ENCODE data around the gene GOLPH3.
A peak's percentile ranks its signal among the peaks of the same experiment; 100 is the strongest.

The GOLPH3 gene

DNA sequence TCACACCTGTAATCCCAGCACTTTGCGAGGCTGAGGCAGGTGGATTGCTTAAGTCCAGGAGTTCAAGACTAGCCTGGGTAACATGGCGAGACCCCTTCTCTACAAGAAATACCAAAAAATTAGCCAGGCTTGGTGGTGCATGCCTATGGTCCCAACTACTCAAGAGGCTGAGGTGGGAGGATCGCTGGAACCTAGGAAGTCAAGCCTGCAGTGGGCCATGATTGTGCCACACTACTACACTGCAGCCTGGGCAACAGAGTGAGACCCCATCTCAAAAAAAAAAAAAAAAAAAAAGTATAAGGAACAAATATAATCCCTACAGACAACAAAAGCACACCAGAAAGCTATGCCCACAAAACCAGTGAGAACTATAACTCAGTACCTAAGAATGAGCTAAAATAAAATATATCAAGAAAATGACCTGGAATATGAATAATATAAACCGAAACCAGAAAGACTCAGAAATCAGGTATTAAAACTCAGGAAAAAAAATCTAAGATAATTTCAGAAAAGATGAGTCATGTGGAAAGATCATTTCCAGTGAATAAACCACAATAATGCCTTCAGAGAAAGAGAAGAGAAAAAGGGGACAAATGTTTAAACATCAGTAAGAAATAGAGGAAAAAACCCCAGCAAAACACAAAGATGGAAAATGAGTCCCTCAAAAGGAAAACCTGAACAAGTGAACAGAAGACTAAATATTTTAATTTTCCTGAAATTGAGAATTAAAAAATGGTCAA, 57.4 kb downstream of the GOLPH3 start:
- no peak for DNase-seq (ENCODE audit: low read depth)
- TF ChIP-seq, protein P1, sequence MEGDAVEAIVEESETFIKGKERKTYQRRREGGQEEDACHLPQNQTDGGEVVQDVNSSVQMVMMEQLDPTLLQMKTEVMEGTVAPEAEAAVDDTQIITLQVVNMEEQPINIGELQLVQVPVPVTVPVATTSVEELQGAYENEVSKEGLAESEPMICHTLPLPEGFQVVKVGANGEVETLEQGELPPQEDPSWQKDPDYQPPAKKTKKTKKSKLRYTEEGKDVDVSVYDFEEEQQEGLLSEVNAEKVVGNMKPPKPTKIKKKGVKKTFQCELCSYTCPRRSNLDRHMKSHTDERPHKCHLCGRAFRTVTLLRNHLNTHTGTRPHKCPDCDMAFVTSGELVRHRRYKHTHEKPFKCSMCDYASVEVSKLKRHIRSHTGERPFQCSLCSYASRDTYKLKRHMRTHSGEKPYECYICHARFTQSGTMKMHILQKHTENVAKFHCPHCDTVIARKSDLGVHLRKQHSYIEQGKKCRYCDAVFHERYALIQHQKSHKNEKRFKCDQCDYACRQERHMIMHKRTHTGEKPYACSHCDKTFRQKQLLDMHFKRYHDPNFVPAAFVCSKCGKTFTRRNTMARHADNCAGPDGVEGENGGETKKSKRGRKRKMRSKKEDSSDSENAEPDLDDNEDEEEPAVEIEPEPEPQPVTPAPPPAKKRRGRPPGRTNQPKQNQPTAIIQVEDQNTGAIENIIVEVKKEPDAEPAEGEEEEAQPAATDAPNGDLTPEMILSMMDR (IDR thresholded peaks at IDR 0.05; ENCODE audit: control insufficient read depth, extremely low read depth, insufficient read depth), result no peak

DNA sequence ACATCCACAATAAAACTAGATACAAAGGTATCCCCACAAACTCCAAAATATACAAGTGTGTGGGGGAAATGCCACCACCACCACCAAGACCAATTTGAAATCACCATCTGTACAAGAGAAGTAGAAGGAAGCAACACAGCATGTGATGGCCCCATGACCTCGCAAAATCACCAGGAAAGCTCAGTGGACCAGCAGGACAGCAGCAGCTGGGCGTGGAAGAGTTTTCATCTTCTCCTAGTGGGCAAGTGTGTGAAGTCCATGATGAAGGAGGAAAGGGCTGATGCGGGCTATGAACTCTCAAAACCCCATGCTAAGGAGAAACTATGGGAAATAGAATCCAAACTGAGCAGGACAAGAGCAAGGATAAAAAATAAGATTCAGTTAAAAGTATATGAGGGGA, 58.1 kb downstream of the GOLPH3 start:
- TF ChIP-seq, protein P1 (IDR thresholded peaks at IDR 0.05; ENCODE audit: control insufficient read depth, extremely low read depth, insufficient read depth), result no peak
- no peak for DNase-seq (ENCODE audit: low read depth)

More for the DNA sequence above, 57.4 kb downstream of the GOLPH3 start:
- H3K4me3 ChIP-seq (ENCODE audit: low read depth, low read length), result no peak overlapping the region

DNA sequence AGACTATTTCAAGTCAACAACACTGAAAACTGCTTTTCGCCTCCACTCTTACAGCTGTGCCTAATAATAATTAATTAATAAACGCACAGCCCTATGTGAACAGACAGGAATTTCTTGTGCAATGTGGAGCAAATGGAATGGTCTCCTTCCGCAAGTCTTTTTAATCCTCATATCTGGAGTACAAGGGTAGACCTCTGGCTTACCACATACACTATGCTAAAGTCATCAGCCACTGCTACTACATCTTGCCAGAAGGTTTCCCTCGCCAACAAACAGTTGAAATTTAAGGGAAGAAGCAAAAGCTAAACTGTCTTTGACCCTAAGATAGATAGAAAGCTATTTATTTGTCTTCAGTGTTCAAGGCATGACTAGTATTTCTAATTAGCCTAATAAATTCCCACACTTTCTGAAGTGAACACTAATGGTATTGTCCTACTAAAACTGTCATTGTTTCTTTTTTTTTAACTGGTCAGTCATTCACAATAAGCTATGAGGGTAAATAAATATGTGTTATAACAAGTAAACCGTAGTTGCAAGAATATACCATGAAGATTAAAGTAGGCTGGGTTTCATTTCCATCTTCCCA, 63.9 kb downstream of the GOLPH3 start:
- DNase-seq (ENCODE audit: low read depth), result no peak
- no peak overlapping the region for H3K4me3 ChIP-seq (ENCODE audit: low read depth, low read length)
- TF ChIP-seq, protein P1 (IDR thresholded peaks at IDR 0.05; ENCODE audit: control insufficient read depth, extremely low read depth, insufficient read depth), result no peak

More for the DNA sequence above, 58.1 kb downstream of the GOLPH3 start:
- H3K4me3 ChIP-seq (ENCODE audit: low read depth, low read length), result no peak overlapping the region

DNA sequence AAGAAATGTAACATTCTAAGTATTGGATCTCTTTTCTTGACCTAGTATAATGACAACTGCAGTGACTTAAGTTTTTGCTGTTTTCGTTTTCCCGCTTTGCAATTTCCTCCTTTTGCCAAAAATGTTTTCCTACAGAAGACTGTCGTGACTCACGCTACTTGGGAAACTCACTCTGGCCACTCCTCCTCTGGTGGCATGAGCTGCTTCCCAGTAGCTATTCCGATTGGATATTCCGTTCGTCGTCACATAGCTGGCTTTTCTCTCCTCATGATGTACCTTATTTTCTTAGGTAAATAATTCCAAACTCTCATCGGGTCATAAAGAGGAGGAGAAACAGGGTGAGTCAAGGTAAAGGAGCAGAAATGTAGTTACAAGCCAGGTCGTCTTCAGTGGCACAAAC, 64.9 kb downstream of the GOLPH3 start:
- peak; percentile 58 for DNase-seq (ENCODE audit: low read depth)

DNA sequence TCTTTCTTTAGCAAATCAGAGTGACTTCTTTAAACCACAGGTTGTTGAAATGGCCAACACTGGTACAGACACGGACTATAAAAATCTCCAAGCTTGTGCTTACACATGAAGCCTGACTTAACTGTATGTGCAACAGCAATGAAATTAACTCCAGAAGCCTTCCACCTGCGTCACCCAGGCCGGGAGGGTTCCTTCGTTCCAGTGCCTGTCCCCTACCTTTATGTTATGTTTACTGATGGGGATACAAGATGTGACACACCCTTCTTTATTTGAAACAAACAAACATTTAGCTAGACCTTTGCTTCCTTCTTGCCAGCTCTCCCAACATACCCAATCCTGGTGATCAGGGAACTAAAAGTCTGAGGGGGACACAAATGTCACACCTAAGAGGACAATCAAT, 66.0 kb downstream of the GOLPH3 start:
- TF ChIP-seq, protein P1 (IDR thresholded peaks at IDR 0.05; ENCODE audit: control insufficient read depth, extremely low read depth, insufficient read depth), result no peak
- peak; percentile 38 for DNase-seq (ENCODE audit: low read depth)
- H3K4me3 ChIP-seq (ENCODE audit: low read depth, low read length), result no peak overlapping the region

More for the DNA sequence above, 64.9 kb downstream of the GOLPH3 start:
- no peak overlapping the region for H3K4me3 ChIP-seq (ENCODE audit: low read depth, low read length)
- TF ChIP-seq, protein P1 (IDR thresholded peaks at IDR 0.05; ENCODE audit: control insufficient read depth, extremely low read depth, insufficient read depth), result no peak

DNA sequence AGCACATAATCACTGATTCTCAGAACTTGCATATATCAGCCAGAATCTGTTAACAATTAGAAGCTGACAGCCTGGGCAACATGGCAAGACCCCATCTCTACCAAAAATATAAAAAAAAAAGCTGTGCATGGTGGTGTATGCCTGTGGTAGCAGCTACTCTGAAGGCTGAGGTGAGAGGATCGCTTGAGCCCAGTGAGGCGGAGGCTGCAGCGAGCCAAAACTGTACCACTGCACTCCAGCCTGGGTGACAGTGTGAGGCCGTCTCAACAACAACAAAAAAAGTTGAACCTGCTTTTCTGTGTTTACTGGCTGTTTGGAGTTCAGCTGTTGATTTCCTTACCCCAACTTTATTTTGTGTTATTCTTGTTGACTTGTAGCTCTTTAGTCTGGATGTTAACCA, 66.8 kb downstream of the GOLPH3 start:
- H3K4me3 ChIP-seq (ENCODE audit: low read depth, low read length), result no peak overlapping the region
- no peak for DNase-seq (ENCODE audit: low read depth)
- TF ChIP-seq, protein P1 (IDR thresholded peaks at IDR 0.05; ENCODE audit: control insufficient read depth, extremely low read depth, insufficient read depth), result no peak
